DOHH2 (cell line): Measurements from ENCODE around the gene SPATA33.

Experiments
- CTCF ChIP-seq: fragments of 200-600 bp; sonication (generic); IDR thresholded peaks from one replicate; pipeline ENCODE4 v1.5.1; 2014; ENCODE audit warnings: antibody characterized with exemption, mild to moderate bottlenecking, low read depth, low read length; ENCODE audit not compliant: poor library complexity, severe bottlenecking
- EZH2phosphoT487 ChIP-seq: fragments of 200-600 bp; sonication (generic); IDR thresholded peaks from 2 replicates; pipeline ENCODE4 v1.6.1; 2017; ENCODE audit warnings: borderline replicate concordance, mild to moderate bottlenecking, antibody characterized with exemption, low read length, moderate library complexity, mixed read lengths

DNA sequence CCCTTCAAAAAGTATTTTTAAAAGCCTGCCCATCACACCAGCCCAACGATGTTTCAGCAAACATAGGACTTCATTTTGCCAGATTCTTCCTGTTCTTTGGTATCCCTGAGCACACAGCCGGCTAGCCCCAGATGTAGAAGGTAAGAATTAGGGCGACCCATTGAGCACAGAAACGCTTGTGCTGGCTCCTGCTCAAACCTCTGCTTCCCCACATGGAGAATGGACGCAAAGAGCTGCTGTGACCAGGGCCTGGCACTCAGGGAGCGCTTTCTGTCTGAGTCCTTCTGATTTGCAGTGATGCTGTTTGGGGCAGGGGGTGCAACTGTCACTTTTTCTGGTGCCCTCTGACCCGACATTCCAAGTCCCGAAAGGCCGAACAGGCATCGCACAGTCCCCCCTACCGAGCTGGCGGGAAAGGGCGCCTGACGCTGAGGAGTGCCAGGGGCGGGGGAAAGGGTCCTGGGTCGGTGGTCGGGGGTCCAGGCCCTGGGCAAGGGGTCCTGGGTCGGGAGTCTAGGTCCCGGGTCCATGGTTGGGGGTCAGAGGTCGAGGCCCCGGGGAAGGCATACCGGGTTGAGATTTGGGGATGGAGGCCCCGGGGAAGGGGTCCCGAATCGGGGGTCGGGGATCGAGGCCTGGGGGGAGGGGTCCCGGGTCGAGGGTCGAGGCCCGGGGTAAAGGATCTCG is 1.1 kb upstream of the SPATA33 start:
- TF ChIP-seq CTCF = no peak
- no peak for TF ChIP-seq EZH2phosphoT487
